Thyroid gland (tissue), 4 donors: ENCODE results near the gene SLC15A1. TPM values are rescaled to one million over a fixed set of nuclear protein-coding genes. Genes with fewer than 3 reads are reported as not detected.
A peak's percentile ranks its signal among the peaks of the same experiment; 100 is the strongest.

ENCODE experiments used
- DNase-seq, 2 donors: peaks; one replicate each; pipeline ENCODE4 v3.0.0-alpha.2; 2019
- H3K27ac ChIP-seq, 3 donors: fragments of 200-600 bp; sonication (generic); 1 replicate in 2 of 3; 2 replicates in 1 of 3; pipeline ENCODE4 v1.5.1; 2016 to 2019; ENCODE audit warnings: mild to moderate bottlenecking in 1 of 3, moderate library complexity in 1 of 3
- H3K27me3 ChIP-seq: fragments of 200-600 bp; sonication (generic); one replicate; pipeline ENCODE4 v1.5.1; 2019
- H3K36me3 ChIP-seq, 2 donors: fragments of 200-600 bp; sonication (generic); one replicate each; pipeline ENCODE4 v1.5.1; 2016 to 2019
- H3K4me1 ChIP-seq, 2 donors: fragments of 200-600 bp; sonication (generic); one replicate each; pipeline ENCODE4 v1.5.1; 2017 to 2019
- H3K4me3 ChIP-seq, 3 donors: fragments of 200-600 bp; sonication (generic); replicated peaks in 1 of 3; 1 replicate in 2 of 3; 2 replicates in 1 of 3; pipeline ENCODE4 v1.5.1; 2016; ENCODE audit warnings: mild to moderate bottlenecking in 1 of 3
- H3K9me3 ChIP-seq: fragments of 200-600 bp; sonication (generic); one replicate; pipeline ENCODE4 v1.5.1; 2017
- POLR2A ChIP-seq, 2 donors: fragments of 450-650 bp; IDR thresholded peaks; one replicate each; pipeline ENCODE4 v1.6.1; 2017; ENCODE audit warnings: antibody characterized with exemption in 2 of 2, mild to moderate bottlenecking in 2 of 2, moderate library complexity in 1 of 2
- WGBS, 2 donors: methylation state at CpG; one replicate each; pipeline ENCODE4 v1.1.5; 2017; 5-methylcytosine and 5-hydroxymethylcytosine counted together
- intact Hi-C: fragments of 100-400 bp; cut with DNase I; formaldehyde crosslinking; loops from one replicate; pipeline ENCODE4 v1.15.1; 2023
- total RNA-seq, 4 donors: library from RNA; depleted of rRNA; stranded (reverse); fragments of >200 nt; gene quantifications; one replicate each; pipeline ENCODE4 v1.2.3, GENCODE V29; 2016
- TF ChIP-seq, protein P1 (sequence below), 6 experiments: fragments of 200-600 bp in 3 of 6; fragments of 450-650 bp in 3 of 6; sonication (generic) in 3 of 6; IDR thresholded peaks; one replicate each; pipeline ENCODE4 v1.5.1; 2016 to 2019; ENCODE audit warnings: antibody characterized with exemption in 6 of 6, mild to moderate bottlenecking in 2 of 6, inconsistent platforms in 1 of 6, moderate library complexity in 1 of 6

Gene SLC15A1
- total RNA-seq, 4 donors from 2014 or later, result 0.33 TPM; not detected in 3

DNA sequence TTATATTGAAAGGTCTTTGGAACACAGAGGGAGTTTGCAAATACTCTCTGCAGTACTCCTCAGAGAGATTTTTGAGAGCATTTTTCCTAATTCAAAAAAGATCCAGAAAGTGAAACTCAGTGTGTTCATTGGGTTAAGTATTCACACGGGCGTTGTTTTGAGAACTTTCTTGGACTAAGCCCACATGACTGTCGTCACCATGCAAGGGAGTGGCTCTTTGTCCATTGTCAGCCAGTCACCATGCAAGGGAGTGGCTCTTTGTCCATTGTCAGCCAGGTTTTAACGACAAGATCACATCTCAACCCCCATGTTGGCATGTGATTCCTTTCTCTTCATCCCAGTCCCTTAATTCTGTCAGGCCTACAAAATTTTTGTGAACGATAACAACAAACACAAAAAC is 94.3 kb downstream of the SLC15A1 start:
- 27 to 31% methylated on average over 5 of the region's 5 CpGs for WGBS, 2 donors
- Histone ChIP-seq H3K27ac (peak overlapping the region; percentile 63 to 85 (median 64)), H3K4me1 (peaks cover 7 to 24% of the 10 kb centered on the region in 2 donors), H3K36me3 (no peaks in the 10 kb centered on the region), H3K4me3 (no peak overlapping the region), H3K9me3 (no peaks in the 10 kb centered on the region), H3K27me3 (no peaks in the 10 kb centered on the region)
- DNase-seq, result peak; percentile 37 to 64
- intact Hi-C loops, result loop anchor here (10.0 kb wide), 2 partner anchors 73 to 183 kb away; no protein-coding TSS in a partner anchor
- TF ChIP-seq POLR2A (IDR thresholded peaks at IDR 0.05), result no peak
- TF ChIP-seq, protein P1, sequence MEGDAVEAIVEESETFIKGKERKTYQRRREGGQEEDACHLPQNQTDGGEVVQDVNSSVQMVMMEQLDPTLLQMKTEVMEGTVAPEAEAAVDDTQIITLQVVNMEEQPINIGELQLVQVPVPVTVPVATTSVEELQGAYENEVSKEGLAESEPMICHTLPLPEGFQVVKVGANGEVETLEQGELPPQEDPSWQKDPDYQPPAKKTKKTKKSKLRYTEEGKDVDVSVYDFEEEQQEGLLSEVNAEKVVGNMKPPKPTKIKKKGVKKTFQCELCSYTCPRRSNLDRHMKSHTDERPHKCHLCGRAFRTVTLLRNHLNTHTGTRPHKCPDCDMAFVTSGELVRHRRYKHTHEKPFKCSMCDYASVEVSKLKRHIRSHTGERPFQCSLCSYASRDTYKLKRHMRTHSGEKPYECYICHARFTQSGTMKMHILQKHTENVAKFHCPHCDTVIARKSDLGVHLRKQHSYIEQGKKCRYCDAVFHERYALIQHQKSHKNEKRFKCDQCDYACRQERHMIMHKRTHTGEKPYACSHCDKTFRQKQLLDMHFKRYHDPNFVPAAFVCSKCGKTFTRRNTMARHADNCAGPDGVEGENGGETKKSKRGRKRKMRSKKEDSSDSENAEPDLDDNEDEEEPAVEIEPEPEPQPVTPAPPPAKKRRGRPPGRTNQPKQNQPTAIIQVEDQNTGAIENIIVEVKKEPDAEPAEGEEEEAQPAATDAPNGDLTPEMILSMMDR (IDR thresholded peaks at IDR 0.05), result no peak

DNA sequence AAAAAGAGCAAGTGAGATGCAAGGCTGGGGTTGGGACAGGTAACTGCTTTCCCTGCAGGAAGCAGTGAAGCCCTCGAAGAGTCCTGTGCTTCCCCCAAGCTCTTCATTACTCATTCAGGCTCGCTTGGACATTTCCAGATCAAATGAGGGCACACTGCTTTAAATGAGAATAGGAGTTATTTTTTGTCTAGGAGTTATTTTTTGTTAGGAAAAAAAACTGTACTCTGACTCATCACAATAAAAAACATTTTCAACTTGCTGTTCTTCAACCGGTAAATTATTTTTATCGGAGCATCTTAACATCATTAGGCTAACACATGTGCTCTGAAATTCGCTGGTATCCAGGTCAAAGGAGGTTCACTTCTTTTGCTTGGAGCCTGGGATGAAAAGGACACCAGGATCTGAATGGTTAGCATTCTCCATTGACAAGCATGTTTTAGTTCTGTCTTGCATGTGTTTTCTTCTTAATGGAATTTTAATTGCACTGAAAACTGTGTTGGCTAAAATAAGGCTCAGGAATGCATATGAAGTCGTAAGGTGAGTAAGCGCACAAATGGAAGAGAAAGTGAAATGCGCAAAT is 94.9 kb downstream of the SLC15A1 start:
- Histone ChIP-seq H3K27me3 (no peaks in the 10 kb centered on the region), H3K27ac (peak overlapping the region; percentile 63 to 85 (median 64)), H3K36me3 (no peaks in the 10 kb centered on the region), H3K9me3 (no peaks in the 10 kb centered on the region), H3K4me3 (no peak overlapping the region), H3K4me1 (peaks cover 7 to 25% of the 10 kb centered on the region in 2 donors)
- peak in 1 of 2 donors; percentile 25 for DNase-seq
- intact Hi-C loops, result loop anchor here (10.0 kb wide), 2 partner anchors 73 to 183 kb away; no protein-coding TSS in a partner anchor
- 63 to 69% methylated on average over 8 of the region's 8 CpGs for WGBS, 2 donors
- TF ChIP-seq, protein P1 (IDR thresholded peaks at IDR 0.05), result no peak
- no peak for TF ChIP-seq POLR2A (IDR thresholded peaks at IDR 0.05)

DNA sequence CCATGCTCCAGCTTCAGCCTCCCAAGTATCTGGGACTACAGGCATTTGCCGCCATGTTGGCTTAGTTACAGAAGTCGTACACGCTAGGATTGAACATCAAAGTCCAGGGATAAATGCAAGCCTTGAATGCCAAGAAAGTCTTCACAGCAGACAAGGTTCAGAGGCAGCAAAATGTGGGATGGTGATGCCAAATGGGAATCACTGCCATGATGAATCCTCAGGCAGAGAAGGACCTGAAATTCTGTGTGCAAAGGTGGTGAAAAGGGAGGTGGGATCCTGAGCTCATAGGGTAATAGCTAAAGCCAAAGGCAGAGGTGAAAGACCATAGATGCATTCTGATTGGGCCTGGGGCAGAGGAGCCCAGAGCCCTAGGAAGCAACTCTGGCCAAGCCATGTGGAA is 96.2 kb downstream of the SLC15A1 start:
- Histone ChIP-seq H3K27me3 (no peaks in the 10 kb centered on the region), H3K9me3 (no peaks in the 10 kb centered on the region)
- WGBS, 2 donors, result 95% methylated on average over 3 of the region's 3 CpGs

DNA sequence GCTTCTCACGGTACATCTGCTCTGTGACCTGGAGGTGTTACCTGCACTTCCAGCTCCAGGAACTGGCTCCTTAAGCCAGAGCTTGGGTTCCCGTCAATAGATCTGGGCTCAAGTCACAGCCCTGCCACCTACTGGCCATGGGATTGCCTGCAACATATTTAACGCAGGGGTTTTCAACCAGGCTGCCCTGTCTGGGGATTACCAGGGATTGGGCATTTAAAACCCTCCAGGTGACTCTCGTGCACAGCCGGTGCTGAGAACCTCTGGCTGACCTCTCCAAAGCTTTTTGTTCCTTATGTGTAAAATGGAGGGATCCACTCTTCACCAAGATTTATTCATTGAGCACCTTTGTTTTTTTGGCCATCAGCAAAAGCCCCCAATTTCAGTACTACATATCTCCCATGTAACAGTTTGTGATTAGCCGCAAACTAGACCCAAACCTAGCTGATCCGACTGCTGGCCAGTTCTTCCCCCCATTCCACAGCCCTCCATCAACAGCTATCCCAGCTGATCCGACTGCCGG is 98.9 kb downstream of the SLC15A1 start:
- Histone ChIP-seq H3K27me3 (no peaks in the 10 kb centered on the region), H3K36me3 (no peaks in the 10 kb centered on the region), H3K4me3 (no peak overlapping the region), H3K27ac (no peak overlapping the region), H3K4me1 (peaks cover 7 to 25% of the 10 kb centered on the region in 2 donors), H3K9me3 (no peaks in the 10 kb centered on the region)
- intact Hi-C loops, result loop anchor here (5.0 to 10.0 kb wide), 3 partner anchors 69 to 206 kb away; no protein-coding TSS in a partner anchor
- DNase-seq, result peak; percentile 88 to 89
- WGBS, 2 donors, result 35 to 36% methylated on average over 8 to 9 of the region's 9 CpGs
- TF ChIP-seq, protein P1 (IDR thresholded peaks at IDR 0.05), result peak; percentile 82 to 93 (median 90)
- TF ChIP-seq POLR2A (IDR thresholded peaks at IDR 0.05), result peak in 1 of 2 donors; percentile 9

More for the DNA sequence above, 96.2 kb downstream of the SLC15A1 start:
- DNase-seq, result no peak
- TF ChIP-seq, protein P1 (IDR thresholded peaks at IDR 0.05), result no peak
- no peak for TF ChIP-seq POLR2A (IDR thresholded peaks at IDR 0.05)
- Histone ChIP-seq H3K27ac (no peak overlapping the region), H3K36me3 (no peaks in the 10 kb centered on the region), H3K4me1 (peaks cover 7 to 25% of the 10 kb centered on the region in 2 donors), H3K4me3 (no peak overlapping the region)
- intact Hi-C loops, result loop anchor here (10.0 kb wide), 2 partner anchors 71 to 181 kb away; no protein-coding TSS in a partner anchor
